ENCODE measurements around the gene EHF.
A peak's percentile ranks its signal among the peaks of the same experiment; 100 is the strongest.

Gene EHF

GRCh38 chr11:34653031-34653430, 32.1 kb downstream of the EHF start:
- no peaks in the 10 kb centered on the region; a peak in 1 of 22 replicates for H3K9me3 ChIP-seq (replicated peaks in 1 of 11)
- peak overlapping the region in 2 of 11 experiments; percentile 27 to 40; a peak in 3 of 22 replicates for H3K27ac ChIP-seq
- TF ChIP-seq Cebpa-rat (IDR thresholded peaks at IDR 0.05) = no peak
- no peak overlapping the region for H3K4me3 ChIP-seq
- peak overlapping the region in 6 of 11 experiments; percentile 5 to 68 (median 53); a peak in 11 of 22 replicates for H3K4me2 ChIP-seq
- peaks cover 0 to 41% (median 14%) of the 10 kb centered on the region in 10 experiments; a peak in 13 of 20 replicates for H3K4me1 ChIP-seq
- H3K27me3 ChIP-seq = no peaks in the 10 kb centered on the region
- no peaks in the 10 kb centered on the region for H4K20me1 ChIP-seq
- H3K9ac ChIP-seq = no peak overlapping the region
- H3K36me3 ChIP-seq = no peaks in the 10 kb centered on the region

GRCh38 chr11:34653851-34654482, 33.1 kb downstream of the EHF start:
- Histone ChIP-seq H3K9me3 (replicated peaks in 1 of 11) (no peaks in the 10 kb centered on the region; a peak in 1 of 22 replicates), H3K27ac (no peak overlapping the region), H3K9ac (no peak overlapping the region), H3K4me3 (no peak overlapping the region), H3K4me2 (peak overlapping the region in 3 of 11 experiments; percentile 51 to 68 (median 55); a peak in 2 of 22 replicates), H4K20me1 (no peaks in the 10 kb centered on the region), H3K36me3 (no peaks in the 10 kb centered on the region), H3K4me1 (peaks cover 0 to 41% (median 14%) of the 10 kb centered on the region in 10 experiments; a peak in 13 of 20 replicates), H3K27me3 (no peaks in the 10 kb centered on the region)
- no peak for TF ChIP-seq Cebpa-rat (IDR thresholded peaks at IDR 0.05)

GRCh38 chr11:34654483-34655334, 33.8 kb downstream of the EHF start:
- Histone ChIP-seq H3K36me3 (no peaks in the 10 kb centered on the region), H3K9me3 (replicated peaks in 1 of 11) (no peaks in the 10 kb centered on the region; a peak in 1 of 22 replicates), H3K4me3 (no peak overlapping the region), H3K27me3 (no peaks in the 10 kb centered on the region), H3K9ac (no peak overlapping the region), H4K20me1 (no peaks in the 10 kb centered on the region), H3K4me1 (peaks cover 0 to 41% (median 14%) of the 10 kb centered on the region in 10 experiments; a peak in 13 of 20 replicates), H3K27ac (no peak overlapping the region), H3K4me2 (peak overlapping the region in 5 of 11 experiments; percentile 13 to 68 (median 26); a peak in 7 of 22 replicates)
- TF ChIP-seq Cebpa-rat (IDR thresholded peaks at IDR 0.05) = peak in 5 of 11 experiments; percentile 21 to 46 (median 38); a peak in 3 of 22 replicates

DNA sequence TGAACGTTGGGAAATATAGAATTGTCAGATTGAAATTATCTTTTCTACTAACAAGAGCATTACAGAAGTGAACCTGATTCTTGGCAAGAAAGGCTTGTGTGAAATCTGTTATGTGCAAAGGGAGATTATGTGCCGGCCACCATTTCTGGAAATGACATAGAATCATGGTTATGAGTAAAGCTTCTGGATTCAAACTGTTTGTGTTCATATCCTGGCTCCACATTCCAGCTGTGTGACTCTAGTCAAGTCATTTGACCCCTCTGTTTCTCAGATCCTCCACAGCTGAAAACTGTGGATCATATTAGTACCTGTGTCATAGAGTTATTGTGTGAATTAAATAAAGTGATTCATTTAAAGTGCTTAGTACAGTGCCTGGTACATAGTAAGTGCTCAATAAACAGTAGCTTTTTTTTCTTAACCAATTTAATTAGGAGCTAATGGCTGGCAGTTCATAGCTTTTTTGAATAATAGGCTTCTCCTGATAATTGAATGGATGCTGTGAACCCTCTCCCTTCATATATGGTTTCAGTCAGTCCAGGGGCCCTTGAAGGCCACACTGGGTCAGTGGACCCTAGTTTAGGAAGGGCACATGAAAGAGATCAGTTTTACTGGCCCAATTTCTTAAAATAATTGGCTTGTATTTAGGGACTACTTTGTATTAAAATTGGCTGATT, 34.6 kb downstream of the EHF start:
- no peak for TF ChIP-seq Cebpa-rat (IDR thresholded peaks at IDR 0.05)
- Histone ChIP-seq H3K4me1 (peaks cover 0 to 41% (median 14%) of the 10 kb centered on the region in 10 experiments; a peak in 13 of 20 replicates), H4K20me1 (no peaks in the 10 kb centered on the region), H3K4me2 (peak overlapping the region in 1 of 11 experiments; percentile 68; a peak in 1 of 22 replicates), H3K9me3 (replicated peaks in 1 of 11) (no peaks in the 10 kb centered on the region; a peak in 1 of 22 replicates), H3K36me3 (no peaks in the 10 kb centered on the region), H3K27me3 (no peaks in the 10 kb centered on the region), H3K9ac (no peak overlapping the region), H3K27ac (no peak overlapping the region), H3K4me3 (no peak overlapping the region)

DNA sequence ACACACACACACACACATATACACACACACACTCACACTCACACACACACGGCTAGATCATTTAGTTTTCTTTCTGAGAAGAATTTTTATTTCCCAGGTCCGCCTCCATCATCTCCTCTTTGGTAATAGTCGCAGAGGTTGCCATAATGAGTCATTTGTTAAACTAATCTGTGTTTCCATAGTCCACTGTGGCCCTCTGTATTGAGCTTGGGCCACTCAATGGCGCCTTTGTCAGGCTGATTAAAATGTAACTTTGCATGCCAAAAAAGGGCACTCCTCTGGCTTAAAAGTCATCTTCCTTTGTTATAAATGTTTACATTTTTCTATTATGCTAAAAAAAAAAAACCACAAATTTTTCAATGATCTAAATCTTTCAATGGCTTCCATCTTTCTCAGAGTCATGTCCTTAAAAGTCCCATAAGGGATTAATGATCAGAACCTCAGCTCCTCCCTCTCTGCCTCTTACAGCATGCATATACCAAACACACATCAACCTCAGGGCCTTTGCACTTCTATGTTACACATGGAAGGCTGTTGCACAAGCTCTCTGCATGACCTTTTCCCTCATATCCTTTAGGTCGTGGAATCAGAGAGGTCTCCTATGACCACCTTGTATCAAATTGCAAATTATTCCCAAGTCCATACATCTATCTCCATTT, 35.3 kb downstream of the EHF start:
- H3K9me3 ChIP-seq (replicated peaks in 1 of 11) = no peaks in the 10 kb centered on the region; a peak in 1 of 22 replicates
- H3K4me1 ChIP-seq = peaks cover 0 to 41% (median 14%) of the 10 kb centered on the region in 10 experiments; a peak in 13 of 20 replicates
- no peak overlapping the region for H3K9ac ChIP-seq
- H4K20me1 ChIP-seq = no peaks in the 10 kb centered on the region
- no peak overlapping the region for H3K27ac ChIP-seq
- no peaks in the 10 kb centered on the region for H3K36me3 ChIP-seq
- TF ChIP-seq Cebpa-rat (IDR thresholded peaks at IDR 0.05) = no peak
- H3K4me3 ChIP-seq = no peak overlapping the region
- H3K4me2 ChIP-seq = no peak overlapping the region
- no peaks in the 10 kb centered on the region for H3K27me3 ChIP-seq

DNA sequence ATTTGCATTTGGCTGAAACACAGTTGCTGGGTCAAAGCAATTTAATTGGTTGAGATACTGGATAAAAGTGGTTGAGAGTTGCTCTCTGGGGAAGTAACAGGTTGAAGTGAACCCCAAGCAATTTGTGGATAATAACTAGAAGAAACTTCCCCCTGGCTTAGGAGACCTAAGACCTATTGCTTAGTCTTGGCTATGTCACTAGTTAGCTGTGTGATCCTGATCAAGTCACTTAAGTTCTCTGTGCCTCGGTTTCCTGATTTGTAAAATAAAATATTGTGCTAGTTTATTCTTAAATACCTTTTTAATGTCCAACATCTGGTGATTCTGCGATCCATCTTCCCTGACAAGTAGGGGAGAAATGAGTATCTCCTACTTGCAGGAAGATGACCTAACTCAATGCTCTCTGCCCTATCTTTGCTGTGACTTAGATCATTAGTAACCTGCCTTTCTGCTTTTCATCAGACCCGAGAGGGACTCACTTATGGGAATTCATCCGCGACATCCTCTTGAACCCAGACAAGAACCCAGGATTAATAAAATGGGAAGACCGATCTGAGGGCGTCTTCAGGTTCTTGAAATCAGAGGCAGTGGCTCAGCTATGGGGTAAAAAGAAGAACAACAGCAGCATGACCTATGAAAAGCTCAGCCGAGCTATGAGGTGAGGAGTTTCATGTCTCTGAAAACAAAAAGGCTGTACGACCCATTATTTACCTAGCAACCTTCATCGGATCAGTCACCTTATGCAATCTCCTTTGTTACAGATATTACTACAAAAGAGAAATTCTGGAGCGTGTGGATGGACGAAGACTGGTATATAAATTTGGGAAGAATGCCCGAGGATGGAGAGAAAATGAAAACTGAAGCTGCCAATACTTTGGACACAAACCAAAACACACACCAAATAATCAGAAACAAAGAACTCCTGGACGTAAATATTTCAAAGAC, 37.5 kb downstream of the EHF start:
- no peak for TF ChIP-seq Cebpa-rat (IDR thresholded peaks at IDR 0.05)
- Histone ChIP-seq H3K4me3 (no peak overlapping the region), H3K27me3 (no peaks in the 10 kb centered on the region), H3K36me3 (no peaks in the 10 kb centered on the region), H3K4me2 (no peak overlapping the region), H3K4me1 (peaks cover 0 to 20% (median under 1%) of the 10 kb centered on the region in 10 experiments; a peak in 9 of 20 replicates), H3K9me3 (replicated peaks in 1 of 11) (no peaks in the 10 kb centered on the region; a peak in 1 of 22 replicates), H3K9ac (no peak overlapping the region), H3K27ac (no peak overlapping the region), H4K20me1 (no peaks in the 10 kb centered on the region)

DNA sequence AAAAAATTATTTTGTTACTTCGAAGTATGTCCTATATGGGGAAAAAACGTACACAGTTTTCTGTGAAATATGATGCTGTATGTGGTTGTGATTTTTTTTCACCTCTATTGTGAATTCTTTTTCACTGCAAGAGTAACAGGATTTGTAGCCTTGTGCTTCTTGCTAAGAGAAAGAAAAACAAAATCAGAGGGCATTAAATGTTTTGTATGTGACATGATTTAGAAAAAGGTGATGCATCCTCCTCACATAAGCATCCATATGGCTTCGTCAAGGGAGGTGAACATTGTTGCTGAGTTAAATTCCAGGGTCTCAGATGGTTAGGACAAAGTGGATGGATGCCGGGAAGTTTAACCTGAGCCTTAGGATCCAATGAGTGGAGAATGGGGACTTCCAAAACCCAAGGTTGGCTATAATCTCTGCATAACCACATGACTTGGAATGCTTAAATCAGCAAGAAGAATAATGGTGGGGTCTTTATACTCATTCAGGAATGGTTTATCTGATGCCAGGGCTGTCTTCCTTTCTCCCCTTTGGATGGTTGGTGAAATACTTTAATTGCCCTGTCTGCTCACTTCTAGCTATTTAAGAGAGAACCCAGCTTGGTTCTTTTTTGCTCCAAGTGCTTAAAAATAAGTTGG, 38.3 kb downstream of the EHF start:
- Histone ChIP-seq H3K4me2 (no peak overlapping the region), H3K27me3 (no peaks in the 10 kb centered on the region), H3K36me3 (no peaks in the 10 kb centered on the region), H4K20me1 (no peaks in the 10 kb centered on the region), H3K4me1 (peaks cover 0 to 12% (median 0%) of the 10 kb centered on the region in 10 experiments; a peak in 7 of 20 replicates), H3K4me3 (no peak overlapping the region), H3K9me3 (replicated peaks in 1 of 11) (no peaks in the 10 kb centered on the region; a peak in 1 of 22 replicates), H3K27ac (no peak overlapping the region), H3K9ac (no peak overlapping the region)
- no peak for TF ChIP-seq Cebpa-rat (IDR thresholded peaks at IDR 0.05)

Data from BLaER1 treated with 17β-estradiol and CSF1 and Interleukin-3, amounts not matched to agents 10 nM and 100 nM (cell line).